GM19099 (cell line): ENCODE data around the gene DNAH2.

ENCODE experiments used
- POLR2A ChIP-seq: IDR thresholded peaks from 3 replicates; pipeline ENCODE4 v1.6.1; 2011; ENCODE audit warnings: low read depth; ENCODE audit not compliant: insufficient read length; ENCODE audit errors: extremely low read depth

The DNAH2 gene

GRCh38 chr17:7695586-7695985 is 22.0 kb upstream of the DNAH2 start:
- no peak for TF ChIP-seq POLR2A

DNA sequence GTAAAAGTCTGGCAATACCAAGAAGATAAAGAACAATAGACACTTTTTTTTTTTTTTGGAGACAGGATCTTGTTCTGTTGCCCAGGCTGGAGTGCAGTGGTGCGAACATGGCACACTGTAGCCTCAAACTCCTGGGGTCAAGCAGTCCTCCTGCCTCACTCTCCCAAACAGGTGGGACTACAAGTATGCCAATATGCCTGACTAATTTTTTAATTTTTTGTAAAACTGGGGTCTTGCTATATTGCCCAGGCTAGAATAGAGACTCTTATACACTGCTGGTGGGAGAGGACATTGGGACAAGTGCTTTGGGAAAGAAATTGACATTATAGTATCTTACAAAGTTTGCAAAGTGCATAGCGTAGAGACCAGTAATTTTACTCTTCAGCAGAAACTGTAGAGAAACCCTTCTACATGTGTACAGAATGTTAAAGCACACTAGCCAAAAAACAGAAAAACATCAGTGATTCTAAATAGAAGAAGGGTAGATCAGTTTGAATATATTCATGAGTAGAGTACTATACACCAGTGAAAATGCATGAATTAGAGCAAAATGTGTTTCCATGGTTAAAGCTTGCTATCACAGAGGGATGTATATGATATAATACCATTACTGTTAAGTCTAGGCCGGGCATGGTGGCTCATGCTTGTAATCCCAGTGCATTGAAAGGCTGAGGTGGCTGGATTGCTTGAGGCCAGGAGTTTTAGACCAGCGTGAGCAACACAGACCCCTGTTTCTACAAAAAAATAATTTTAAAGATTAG is 19.5 kb upstream of the DNAH2 start:
- no peak for TF ChIP-seq POLR2A

GRCh38 chr17:7700510-7700909 is 17.0 kb upstream of the DNAH2 start:
- TF ChIP-seq POLR2A, result no peak

DNA sequence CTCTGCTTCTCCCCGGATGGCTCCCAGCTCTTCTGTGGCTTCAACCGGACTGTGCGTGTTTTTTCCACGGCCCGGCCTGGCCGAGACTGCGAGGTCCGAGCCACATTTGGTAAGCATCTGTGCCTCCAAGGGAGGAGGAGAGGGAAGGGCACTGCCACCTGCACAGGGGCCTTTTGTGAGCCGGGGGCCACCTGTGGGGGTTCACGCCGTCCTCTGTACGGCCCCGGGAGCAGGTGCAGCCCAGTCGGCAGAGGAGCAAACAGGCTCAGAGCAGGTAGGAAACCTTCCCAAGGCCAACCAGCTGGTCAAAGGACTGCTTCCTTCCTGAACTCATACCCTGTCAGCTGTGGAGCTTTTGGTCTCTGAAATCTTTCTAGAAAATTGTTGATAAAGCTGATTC is 15.9 kb upstream of the DNAH2 start:
- TF ChIP-seq POLR2A, result no peak

- TF ChIP-seq POLR2A, result no peak
Measured at GRCh38 chr17:7702776-7703175, 14.8 kb upstream of the DNAH2 start.

DNA sequence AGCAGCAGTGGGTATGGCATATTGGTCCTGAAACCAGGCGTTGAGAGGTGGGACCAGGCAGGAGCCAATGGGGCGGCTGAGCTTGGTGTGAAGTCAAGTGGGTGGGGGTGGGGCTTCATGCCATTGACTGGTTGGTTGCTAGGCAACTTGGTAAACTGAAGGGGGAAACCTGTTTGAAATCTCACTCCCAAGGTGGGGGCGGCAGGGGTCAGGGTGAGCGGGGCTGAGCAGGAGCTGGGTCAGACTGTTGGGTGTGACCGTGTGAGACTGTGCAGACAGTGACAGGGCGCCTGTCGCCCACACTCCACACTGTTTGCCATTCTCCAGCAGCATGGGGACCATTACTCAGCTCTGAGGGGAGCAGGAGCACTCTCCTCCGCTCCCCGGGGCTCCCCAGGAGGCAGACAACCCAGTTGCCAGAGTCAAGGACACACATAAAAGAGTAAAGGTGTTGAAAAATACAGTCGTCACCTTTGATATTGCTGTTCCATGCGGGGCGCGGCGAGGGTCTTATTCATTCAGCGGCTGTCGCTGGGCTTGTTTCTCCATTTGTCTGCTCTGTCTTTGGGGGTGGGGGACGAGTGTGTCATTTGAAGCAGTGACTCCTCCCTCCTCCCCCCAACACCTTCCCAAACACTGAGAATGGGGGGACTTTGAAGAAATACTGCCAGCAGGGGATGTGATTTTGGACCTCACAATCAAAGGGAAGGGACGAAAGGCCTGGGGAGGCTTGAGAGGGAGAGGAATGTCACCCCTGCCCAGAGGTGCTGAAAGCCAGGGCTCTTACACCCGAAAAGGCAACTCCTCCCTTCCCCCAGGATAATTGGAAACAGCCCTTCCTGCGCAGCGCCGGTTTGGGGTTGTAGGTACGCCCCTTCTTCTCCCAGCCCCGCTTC is 13.7 kb upstream of the DNAH2 start:
- no peak for TF ChIP-seq POLR2A

GRCh38 chr17:7704601-7705268 is 12.8 kb upstream of the DNAH2 start, which contains the start of gene EFNB3:
EFNB3 (plus strand) TSS chr17:7705202; CDS start chr17:7705599, 397 bp downstream.
- TF ChIP-seq POLR2A, result no peak

DNA sequence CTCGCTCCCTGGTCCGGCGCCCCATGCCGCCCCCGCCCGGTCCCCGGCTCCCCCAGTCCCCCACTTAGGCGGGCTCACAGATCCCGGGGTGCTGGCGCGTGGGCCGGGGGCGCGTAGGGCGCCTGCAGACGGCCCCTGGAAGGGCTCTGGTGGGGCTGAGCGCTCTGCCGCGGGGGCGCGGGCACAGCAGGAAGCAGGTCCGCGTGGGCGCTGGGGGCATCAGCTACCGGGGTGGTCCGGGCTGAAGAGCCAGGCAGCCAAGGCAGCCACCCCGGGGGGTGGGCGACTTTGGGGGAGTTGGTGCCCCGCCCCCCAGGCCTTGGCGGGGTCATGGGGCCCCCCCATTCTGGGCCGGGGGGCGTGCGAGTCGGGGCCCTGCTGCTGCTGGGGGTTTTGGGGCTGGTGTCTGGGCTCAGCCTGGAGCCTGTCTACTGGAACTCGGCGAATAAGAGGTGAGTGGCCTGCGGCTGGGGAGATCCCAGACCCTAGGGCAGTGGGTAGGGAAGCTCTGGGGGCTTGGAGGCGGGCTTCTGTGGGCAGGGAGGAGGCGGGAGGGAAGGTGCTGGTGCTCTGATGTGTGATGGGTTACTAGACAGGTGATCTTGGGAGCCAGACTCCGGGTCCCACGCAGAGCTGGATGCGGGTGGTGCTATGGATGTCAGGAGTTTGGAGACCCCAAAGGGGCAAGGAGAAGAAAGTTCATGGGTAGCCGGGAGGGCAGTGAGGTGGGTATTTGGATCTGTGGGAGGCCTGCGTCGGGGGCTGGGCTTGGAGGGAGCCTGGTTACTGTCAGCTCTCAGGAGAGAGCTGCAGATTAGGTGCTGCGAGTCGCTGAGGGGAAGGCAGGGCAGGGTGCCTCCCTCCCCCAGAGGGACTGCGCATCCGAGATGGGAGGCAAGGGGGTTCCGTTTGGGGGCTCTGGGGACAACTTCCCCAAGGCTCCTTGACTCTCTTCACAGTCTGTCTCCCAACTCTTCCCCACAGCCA is 12.0 kb upstream of the DNAH2 start:
- no peak for TF ChIP-seq POLR2A

DNA sequence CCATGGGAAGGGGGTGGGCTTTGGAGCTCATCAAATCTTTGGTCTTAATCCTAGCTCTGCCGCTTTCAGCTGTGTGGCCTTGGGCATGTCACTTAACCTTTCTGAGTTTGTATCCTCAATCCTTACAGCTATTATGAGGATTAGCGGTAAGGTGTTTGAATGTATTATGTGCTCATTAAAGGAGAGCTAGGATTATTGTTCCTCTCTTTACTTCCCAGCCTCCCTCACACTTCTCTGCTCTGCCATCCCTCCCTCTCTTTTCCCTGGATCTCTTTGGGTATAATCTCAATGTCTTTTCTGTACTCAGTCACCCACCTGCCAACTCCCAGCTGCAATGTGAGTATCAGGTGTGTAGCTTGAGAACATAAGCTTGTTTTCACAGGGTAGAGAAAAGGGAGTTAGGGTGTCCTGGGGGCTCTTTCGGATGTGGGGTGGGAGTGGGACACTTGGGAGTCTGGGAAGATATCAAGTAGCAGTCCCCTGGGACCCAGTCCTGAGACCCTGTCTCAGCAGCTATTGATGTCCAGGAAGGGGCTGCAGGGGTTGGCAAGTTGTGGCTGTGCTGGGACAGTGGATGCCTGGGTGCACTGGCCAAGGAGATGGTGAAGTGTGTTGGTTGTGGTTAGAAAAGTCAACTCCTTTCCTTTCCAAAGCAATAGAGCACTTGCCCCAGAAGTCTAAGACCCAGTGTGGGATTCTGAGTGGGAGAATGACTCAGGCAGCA is 10.8 kb upstream of the DNAH2 start:
- TF ChIP-seq POLR2A, result no peak

- no peak for TF ChIP-seq POLR2A
Measured at GRCh38 chr17:7707446-7707845, 10.1 kb upstream of the DNAH2 start.

- TF ChIP-seq POLR2A, result no peak
Measured at GRCh38 chr17:7707858-7708750, 9.4 kb upstream of the DNAH2 start.

DNA sequence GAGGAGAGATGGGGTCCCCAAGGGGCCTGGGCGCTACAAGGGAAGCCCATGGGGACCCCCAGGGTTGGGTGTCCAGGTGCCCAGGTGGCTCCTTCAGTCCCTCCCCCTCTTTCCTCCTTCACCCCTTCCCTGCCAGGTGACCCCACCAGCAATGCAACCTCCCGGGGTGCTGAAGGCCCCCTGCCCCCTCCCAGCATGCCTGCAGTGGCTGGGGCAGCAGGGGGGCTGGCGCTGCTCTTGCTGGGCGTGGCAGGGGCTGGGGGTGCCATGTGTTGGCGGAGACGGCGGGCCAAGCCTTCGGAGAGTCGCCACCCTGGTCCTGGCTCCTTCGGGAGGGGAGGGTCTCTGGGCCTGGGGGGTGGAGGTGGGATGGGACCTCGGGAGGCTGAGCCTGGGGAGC is 8.5 kb upstream of the DNAH2 start:
- no peak for TF ChIP-seq POLR2A

- TF ChIP-seq POLR2A, result no peak
Measured at GRCh38 chr17:7710301-7710700, 7.2 kb upstream of the DNAH2 start.
